ENCODE data around the gene EXOC3L1.

GRCh38 chr16:67204076-67204475 lies 14.1 kb upstream of the EXOC3L1 start:
- TF ChIP-seq CTCF (conservative IDR thresholded peaks at IDR 0.05) (no peak), EZH2 (IDR thresholded peaks at IDR 0.05; ENCODE audit: low read depth) (no peak)

Data from PC-9 (cell line).